Measurements from ENCODE around the gene FHOD3.
A peak's percentile ranks its signal among the peaks of the same experiment; 100 is the strongest.

FHOD3 gene

GRCh38 chr18:36567800-36568199 lies 270.3 kb downstream of the FHOD3 start:
- no peak overlapping the region for H3K4me3 ChIP-seq (ENCODE audit: low read depth, low read length)
- DNase-seq (ENCODE audit: low read depth), result no peak
- no peak for TF ChIP-seq CTCF (IDR thresholded peaks at IDR 0.05; ENCODE audit: control insufficient read depth, extremely low read depth, insufficient read depth)

GRCh38 chr18:36568487-36568886 lies 271.0 kb downstream of the FHOD3 start:
- TF ChIP-seq CTCF (IDR thresholded peaks at IDR 0.05; ENCODE audit: control insufficient read depth, extremely low read depth, insufficient read depth), result no peak
- DNase-seq (ENCODE audit: low read depth), result no peak
- H3K4me3 ChIP-seq (ENCODE audit: low read depth, low read length), result no peak overlapping the region

GRCh38 chr18:36572135-36572856 lies 274.8 kb downstream of the FHOD3 start:
- peak; percentile 74 for TF ChIP-seq CTCF (IDR thresholded peaks at IDR 0.05; ENCODE audit: control insufficient read depth, extremely low read depth, insufficient read depth)
- H3K4me3 ChIP-seq (ENCODE audit: low read depth, low read length), result no peak overlapping the region
- DNase-seq (ENCODE audit: low read depth), result peak; percentile 11

- no peak for TF ChIP-seq CTCF (IDR thresholded peaks at IDR 0.05; ENCODE audit: control insufficient read depth, extremely low read depth, insufficient read depth)
- no peak overlapping the region for H3K4me3 ChIP-seq (ENCODE audit: low read depth, low read length)
- no peak for DNase-seq (ENCODE audit: low read depth)
Measured at GRCh38 chr18:36576339-36576738, 278.8 kb downstream of the FHOD3 start.

GRCh38 chr18:36578871-36579710 lies 281.6 kb downstream of the FHOD3 start:
- DNase-seq (ENCODE audit: low read depth), result no peak
- TF ChIP-seq CTCF (IDR thresholded peaks at IDR 0.05; ENCODE audit: control insufficient read depth, extremely low read depth, insufficient read depth), result no peak
- H3K4me3 ChIP-seq (ENCODE audit: low read depth, low read length), result no peak overlapping the region

GRCh38 chr18:36580266-36580665 lies 282.8 kb downstream of the FHOD3 start:
- no peak for TF ChIP-seq CTCF (IDR thresholded peaks at IDR 0.05; ENCODE audit: control insufficient read depth, extremely low read depth, insufficient read depth)
- no peak for DNase-seq (ENCODE audit: low read depth)
- no peak overlapping the region for H3K4me3 ChIP-seq (ENCODE audit: low read depth, low read length)

Data from LNCaP clone FGC (cell line).